SIG-M5 treated with dmso at 0.1 percent for 504 hours (cell line): ENCODE results near the gene EPB41L4B.
"Not testable (repeated sequence)": the region's sequence is repeated elsewhere in the genome, so short reads cannot be mapped to it uniquely, and the experiment has no call there.

Experiments used
- DNase-seq: peaks from one replicate; lab custom pipeline; 2025; ENCODE audit not compliant: unreplicated experiment; lab: John Stamatoyannopoulos, UW

The EPB41L4B gene

DNA sequence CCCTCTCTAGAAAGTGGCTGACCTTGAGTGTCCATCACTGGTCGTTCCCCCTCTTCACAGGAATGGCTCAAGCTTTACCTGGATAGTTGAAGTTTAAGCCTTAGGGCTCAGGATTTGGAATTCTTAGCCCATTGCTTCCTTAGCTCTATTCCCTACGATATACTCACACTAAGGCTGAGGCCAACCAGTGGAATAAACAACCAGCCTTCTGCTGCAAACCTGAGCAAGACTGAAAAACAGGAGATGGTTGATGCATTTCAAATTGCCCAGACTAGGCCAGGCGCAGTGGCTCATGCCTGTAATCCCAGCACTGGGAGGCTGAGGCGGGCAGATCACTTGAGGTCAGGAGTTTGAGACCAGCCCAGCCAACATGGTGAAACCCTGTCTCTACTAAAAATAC, 194.2 kb downstream of the EPB41L4B start:
- DNase-seq: not testable (repeated sequence)

DNA sequence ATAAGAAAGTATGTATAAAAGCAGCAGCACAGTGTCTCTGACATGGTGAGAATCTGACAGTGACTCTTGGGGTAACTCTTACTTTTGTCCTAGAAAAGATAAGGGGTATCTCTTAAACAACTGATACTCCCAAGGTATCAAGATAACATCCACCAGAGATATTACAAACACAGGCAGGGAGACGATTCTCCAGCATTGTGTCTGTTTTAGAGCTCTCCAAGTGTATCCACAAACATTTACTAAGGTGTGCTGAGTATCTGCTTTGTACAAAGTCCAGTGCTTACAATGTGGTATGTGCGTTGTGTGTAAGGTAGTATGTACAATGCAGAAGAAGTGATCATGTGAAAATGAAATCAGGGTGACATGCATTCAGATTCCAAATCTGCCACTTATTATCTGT, 196.7 kb downstream of the EPB41L4B start:
- no peak for DNase-seq

DNA sequence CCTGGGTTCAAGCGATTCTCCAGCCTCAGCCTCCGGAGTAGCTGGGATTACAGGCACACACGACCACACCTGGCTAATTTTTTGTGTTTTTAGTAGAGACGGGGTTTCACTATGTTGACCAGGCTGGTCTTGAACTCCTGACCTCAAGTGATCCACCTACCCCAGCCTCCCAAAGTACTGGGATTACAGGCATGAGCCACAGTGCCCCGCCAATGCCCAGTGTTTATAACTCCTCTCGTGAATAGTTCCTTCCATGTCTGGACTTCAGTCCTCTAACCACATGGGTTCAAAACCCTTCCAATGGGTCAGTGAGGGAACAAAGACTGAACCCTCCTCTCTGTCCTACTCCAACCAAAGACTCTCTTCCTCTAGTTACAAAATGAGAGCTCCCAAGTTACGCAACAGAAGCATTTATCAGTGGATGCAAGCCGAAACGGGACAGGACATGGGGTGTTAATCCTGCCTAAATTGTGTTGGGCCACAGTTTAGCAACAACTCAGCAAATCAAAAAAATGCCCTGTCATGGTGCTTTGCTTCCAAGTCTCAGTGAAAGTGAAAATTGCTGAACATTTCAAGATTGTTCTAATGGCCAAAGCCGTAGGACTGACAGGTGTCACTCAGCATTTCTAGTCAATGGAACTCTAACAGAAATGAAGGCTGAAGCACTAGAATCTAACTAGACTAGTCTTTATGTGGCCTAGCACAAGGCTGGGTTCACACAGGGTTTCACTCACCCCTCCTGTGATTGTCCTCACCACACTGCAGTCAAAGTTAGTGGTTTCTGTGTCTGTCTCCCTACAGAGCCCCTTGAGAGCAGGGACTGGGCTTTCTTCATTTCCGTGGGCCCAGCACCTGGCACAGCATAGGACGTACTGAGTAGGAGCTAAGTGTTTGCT, 197.9 kb downstream of the EPB41L4B start:
- DNase-seq: peak; percentile 57
